ENCODE results near the gene FBLN2.
"Not testable (repeated sequence)": the region's sequence is repeated elsewhere in the genome, so short reads cannot be mapped to it uniquely, and the experiment has no call there.

Gene FBLN2

GRCh38 chr3:13549623-13550422 is 898 bp downstream of the FBLN2 start:
- no peak for DNase-seq (ENCODE audit: low read depth in 3 of 3)

- DNase-seq (ENCODE audit: low read depth in 3 of 3) = no peak
These were observed 1.4 kb downstream of the FBLN2 start for GRCh38 chr3:13550423-13550690.

GRCh38 chr3:13550791-13551360 is 2.0 kb downstream of the FBLN2 start:
- no peak for DNase-seq (ENCODE audit: low read depth in 3 of 3)

GRCh38 chr3:13552857-13553652 is 4.1 kb downstream of the FBLN2 start:
- no peak for DNase-seq (ENCODE audit: low read depth in 3 of 3)

- no peak for DNase-seq (ENCODE audit: low read depth in 3 of 3)
These were observed 4.8 kb downstream of the FBLN2 start for GRCh38 chr3:13553686-13554085.

GRCh38 chr3:13555753-13556152 is 6.8 kb downstream of the FBLN2 start:
- DNase-seq (ENCODE audit: low read depth in 3 of 3) = no peak

- DNase-seq (ENCODE audit: low read depth in 3 of 3) = no peak
These were observed 7.3 kb downstream of the FBLN2 start for GRCh38 chr3:13556207-13556606.

- DNase-seq (ENCODE audit: low read depth in 3 of 3) = no peak
These were observed 8.0 kb downstream of the FBLN2 start for GRCh38 chr3:13556917-13557316.

- no peak for DNase-seq (ENCODE audit: low read depth in 3 of 3)
These were observed 8.5 kb downstream of the FBLN2 start for GRCh38 chr3:13557417-13557816.

GRCh38 chr3:13557926-13558325 is 9.0 kb downstream of the FBLN2 start:
- DNase-seq (ENCODE audit: low read depth in 3 of 3) = no peak

GRCh38 chr3:13558651-13559050 is 9.7 kb downstream of the FBLN2 start:
- no peak for DNase-seq (ENCODE audit: low read depth in 3 of 3)

- DNase-seq (ENCODE audit: low read depth in 3 of 3) = no peak
These were observed 11.0 kb downstream of the FBLN2 start for GRCh38 chr3:13559764-13560525.

- DNase-seq (ENCODE audit: low read depth in 3 of 3) = no peak
These were observed 12.5 kb downstream of the FBLN2 start for GRCh38 chr3:13561376-13561775.

GRCh38 chr3:13561967-13562366 is 13.0 kb downstream of the FBLN2 start:
- DNase-seq (ENCODE audit: low read depth in 3 of 3) = no peak

GRCh38 chr3:13562421-13562820 is 13.5 kb downstream of the FBLN2 start:
- not testable (repeated sequence) for DNase-seq (ENCODE audit: low read depth in 3 of 3)

- DNase-seq (ENCODE audit: low read depth in 3 of 3) = no peak
These were observed 14.4 kb downstream of the FBLN2 start for GRCh38 chr3:13563321-13563720.

GRCh38 chr3:13563911-13564310 is 15.0 kb downstream of the FBLN2 start:
- no peak for DNase-seq (ENCODE audit: low read depth in 3 of 3)

- DNase-seq (ENCODE audit: low read depth in 3 of 3) = no peak
These were observed 16.0 kb downstream of the FBLN2 start for GRCh38 chr3:13564751-13565560.

GRCh38 chr3:13565581-13566452 is 16.9 kb downstream of the FBLN2 start:
- DNase-seq (ENCODE audit: low read depth in 3 of 3) = no peak

- no peak for DNase-seq (ENCODE audit: low read depth in 3 of 3)
These were observed 17.5 kb downstream of the FBLN2 start for GRCh38 chr3:13566453-13566748.
